Osteocyte (in vitro differentiated cells): ENCODE results near the gene NPDC1. TPM values are rescaled to one million over a fixed set of nuclear protein-coding genes. Genes with fewer than 3 reads are reported as not detected.
"Not testable (repeated sequence)": the region's sequence is repeated elsewhere in the genome, so short reads cannot be mapped to it uniquely, and the experiment has no call there.

Experiments used
- DNase-seq: peaks from one replicate; pipeline ENCODE4 v3.0.0; 2021; ENCODE audit warnings: mixed read lengths; ENCODE audit not compliant: unreplicated experiment; ENCODE audit errors: extremely low spot score
- H3K27ac Mint-ChIP-seq: one replicate; pipeline ENCODE4 v1.8.0; 2021; ENCODE audit warnings: mild to moderate bottlenecking, mixed read lengths; ENCODE audit not compliant: unreplicated experiment
- H3K27me3 Mint-ChIP-seq: one replicate; pipeline ENCODE4 v1.8.0; 2021; ENCODE audit warnings: mixed read lengths; ENCODE audit not compliant: unreplicated experiment
- H3K36me3 Mint-ChIP-seq: one replicate; pipeline ENCODE4 v1.8.0; 2021; ENCODE audit warnings: mixed read lengths; ENCODE audit not compliant: unreplicated experiment
- H3K4me1 Mint-ChIP-seq: one replicate; pipeline ENCODE4 v1.8.0; 2021; ENCODE audit warnings: mixed read lengths; ENCODE audit not compliant: unreplicated experiment
- H3K4me3 Mint-ChIP-seq: one replicate; pipeline ENCODE4 v1.8.0; 2021; ENCODE audit warnings: mild to moderate bottlenecking, moderate library complexity, mixed read lengths; ENCODE audit not compliant: unreplicated experiment
- H3K9me3 Mint-ChIP-seq: one replicate; pipeline ENCODE4 v1.8.0; 2021; ENCODE audit warnings: mixed read lengths; ENCODE audit not compliant: unreplicated experiment
- CTCF ChIP-seq: fragments of 200-600 bp; sonication (generic); IDR thresholded peaks from 2 replicates; pipeline ENCODE4 v1.5.0; 2021; ENCODE audit warnings: antibody characterized with exemption, mild to moderate bottlenecking, moderate library complexity
- total RNA-seq: library from RNA; stranded (reverse); gene quantifications from 2 replicates; pipeline ENCODE4 v1.2.1, GENCODE V29; 2021

The NPDC1 gene
- total RNA-seq, 1 donor from 2014 or later, result 91.0 TPM

DNA sequence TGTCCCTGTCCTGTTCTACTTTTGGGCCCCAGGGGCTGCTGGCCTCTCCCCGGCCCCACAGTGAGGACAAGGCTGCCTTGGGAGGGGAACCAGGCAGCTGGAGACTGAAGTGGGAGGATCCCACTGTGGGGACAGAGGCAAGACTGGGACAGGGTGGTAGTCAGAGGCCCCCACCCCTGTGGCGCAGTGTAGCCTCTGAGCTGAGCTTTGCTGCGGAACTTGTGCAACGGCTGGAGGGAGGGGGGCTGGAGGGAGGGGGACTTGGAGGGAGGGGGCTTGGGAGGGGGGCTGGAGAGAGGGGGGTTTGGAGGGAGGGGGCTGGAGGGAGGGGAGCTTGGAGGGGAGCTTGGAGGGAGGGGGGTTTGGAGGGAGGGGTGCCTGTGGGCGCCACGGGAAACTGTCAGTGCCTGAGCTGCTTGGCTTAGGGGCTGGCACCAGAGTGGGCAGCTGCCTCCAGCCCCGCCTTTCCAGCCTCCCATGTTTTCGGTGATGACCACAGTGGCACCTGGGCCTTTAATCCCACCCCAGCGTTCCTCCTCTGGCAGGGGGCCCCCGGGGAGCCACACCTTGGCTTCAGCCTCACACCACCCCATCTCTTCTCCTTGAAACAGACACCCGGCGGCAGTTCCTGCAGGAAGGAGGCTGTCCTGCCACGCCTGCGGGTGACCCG lies 11.8 kb downstream of the NPDC1 start:
- no peak for DNase-seq
- H3K27ac Mint-ChIP-seq, result no peak overlapping the region
- TF ChIP-seq CTCF, result no peak
- H3K9me3 Mint-ChIP-seq, result no peaks in the 10 kb centered on the region
- H3K36me3 Mint-ChIP-seq, result peaks cover 3% of the 10 kb centered on the region
- no peaks in the 10 kb centered on the region for H3K27me3 Mint-ChIP-seq
- no peak overlapping the region for H3K4me3 Mint-ChIP-seq
- H3K4me1 Mint-ChIP-seq, result peaks cover 4% of the 10 kb centered on the region

DNA sequence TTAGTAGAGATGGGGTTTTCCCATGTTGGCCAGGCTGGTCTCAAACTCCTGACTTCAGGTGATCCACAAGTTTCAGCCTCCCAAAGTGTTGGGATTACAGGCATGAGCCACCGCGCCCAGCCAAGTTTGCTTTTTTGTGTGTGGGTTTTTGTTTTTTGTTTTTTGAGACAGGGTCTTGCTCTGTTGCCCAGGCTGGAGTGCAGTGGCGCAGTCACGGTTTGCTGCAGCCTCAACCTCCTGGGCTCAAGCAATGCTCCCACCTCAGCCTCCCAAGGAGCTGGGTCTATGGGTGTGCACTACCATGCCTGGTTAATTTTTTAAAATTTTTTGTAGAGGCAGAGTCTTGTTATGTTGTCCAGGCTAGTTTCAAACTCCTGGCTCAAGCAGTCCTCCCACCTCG lies 12.5 kb downstream of the NPDC1 start:
- not testable (repeated sequence) for H3K27ac Mint-ChIP-seq, H3K36me3 Mint-ChIP-seq, H3K9me3 Mint-ChIP-seq, H3K4me1 Mint-ChIP-seq, H3K4me3 Mint-ChIP-seq, DNase-seq, H3K27me3 Mint-ChIP-seq

DNA sequence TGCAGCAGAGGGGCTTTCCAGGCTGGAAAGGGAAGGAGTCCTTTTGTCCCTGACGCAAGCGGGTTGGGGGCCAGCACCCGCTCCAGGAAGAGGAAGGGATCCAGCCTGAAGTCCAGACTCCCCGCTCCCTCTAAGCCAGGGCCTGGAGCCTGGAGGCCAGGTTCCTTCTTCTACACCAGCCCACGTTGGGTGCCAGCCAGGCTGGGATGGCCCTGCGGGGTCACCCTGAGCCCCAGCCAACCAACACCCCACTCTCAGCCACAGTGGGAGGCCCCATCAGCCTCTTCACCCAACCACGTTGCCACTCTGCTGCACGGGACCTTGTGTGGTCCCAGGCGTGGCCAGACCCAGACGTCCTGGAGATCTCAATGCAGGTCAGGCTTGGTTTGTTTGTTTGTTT lies 13.1 kb downstream of the NPDC1 start:
- Mint-ChIP-seq H3K9me3 (no peaks in the 10 kb centered on the region), H3K27ac (no peak overlapping the region), H3K4me1 (peaks cover 4% of the 10 kb centered on the region), H3K36me3 (peaks cover 3% of the 10 kb centered on the region), H3K27me3 (no peaks in the 10 kb centered on the region), H3K4me3 (no peak overlapping the region)
- no peak for TF ChIP-seq CTCF
- no peak for DNase-seq

DNA sequence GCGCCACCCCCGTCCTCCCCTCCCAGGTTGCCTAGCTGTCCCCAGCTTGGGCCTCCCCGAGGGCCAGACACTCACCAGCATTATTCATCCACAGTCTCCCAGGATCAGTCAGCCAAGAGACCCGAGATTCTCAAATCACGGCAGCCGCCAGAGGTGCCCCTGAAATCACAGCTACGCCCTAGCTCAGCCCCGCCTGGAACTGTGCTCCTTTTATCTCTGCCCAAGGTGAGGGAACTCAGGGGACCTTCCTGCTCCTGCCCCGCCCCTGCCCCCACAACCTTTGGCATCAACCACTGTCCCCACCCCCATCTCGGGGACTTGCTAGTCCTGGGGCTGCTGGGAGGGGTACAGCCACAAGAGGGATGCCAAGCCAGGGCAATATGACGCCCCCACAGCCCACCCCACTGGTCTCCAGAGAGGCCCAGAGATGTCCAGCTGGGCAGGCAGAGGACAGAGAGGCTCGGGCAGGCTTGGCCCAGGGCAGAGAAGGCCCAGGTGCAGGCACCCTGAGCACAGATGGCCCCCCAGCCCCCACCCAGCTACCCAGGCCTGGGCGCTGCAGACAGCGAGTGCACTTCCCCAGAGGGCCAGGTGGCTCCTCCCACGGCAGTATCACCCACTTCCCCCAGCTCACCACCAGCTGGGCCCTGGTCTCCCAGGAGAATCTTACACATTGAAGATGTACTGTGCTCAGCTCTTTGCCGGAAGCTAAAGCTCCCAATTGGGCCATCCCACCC lies 13.9 kb downstream of the NPDC1 start, which contains the start of gene FUT7:
TSS of gene FUT7 (minus strand) at position 185 of the 737 bp plus-strand sequence. CDS start at position 88, 97 bp downstream.
- Mint-ChIP-seq H3K27me3 (no peaks in the 10 kb centered on the region), H3K4me1 (peaks cover 7% of the 10 kb centered on the region), H3K36me3 (no peaks in the 10 kb centered on the region), H3K9me3 (no peaks in the 10 kb centered on the region), H3K4me3 (no peak within 1 kb of the TSS), H3K27ac (no peak within 1 kb of the TSS)
- DNase-seq, result no peak
- no peak for TF ChIP-seq CTCF

GRCh38 chr9:137030538-137031527 lies 15.1 kb downstream of the NPDC1 start:
- no peak for DNase-seq
- H3K27me3 Mint-ChIP-seq, result no peaks in the 10 kb centered on the region
- H3K4me1 Mint-ChIP-seq, result peaks cover 12% of the 10 kb centered on the region
- no peaks in the 10 kb centered on the region for H3K36me3 Mint-ChIP-seq
- no peaks in the 10 kb centered on the region for H3K9me3 Mint-ChIP-seq
- H3K27ac Mint-ChIP-seq, result no peak overlapping the region
- TF ChIP-seq CTCF, result no peak
- H3K4me3 Mint-ChIP-seq, result no peak overlapping the region
